AG09309 (cell line): ENCODE measurements around the gene C12orf50.
"Not testable (repeated sequence)": the region's sequence is repeated elsewhere in the genome, so short reads cannot be mapped to it uniquely, and the experiment has no call there.

Experiments
- DNase-seq: peaks from one replicate; pipeline ENCODE4 v3.0.0-alpha.2; 2010; ENCODE audit warnings: low read depth
- H3K4me3 ChIP-seq: 2 replicates; pipeline ENCODE4 v1.5.1; 2011; ENCODE audit warnings: mild to moderate bottlenecking, low read depth, low read length, moderate library complexity; ENCODE audit not compliant: control insufficient read depth
- TF ChIP-seq, protein P1 (sequence below): IDR thresholded peaks from 2 replicates; pipeline ENCODE4 v1.5.1; 2011; ENCODE audit warnings: mild to moderate bottlenecking, low read depth, low read length, inconsistent platforms; ENCODE audit not compliant: insufficient read depth, control insufficient read depth; ENCODE audit errors: missing control alignments

C12orf50 gene

DNA sequence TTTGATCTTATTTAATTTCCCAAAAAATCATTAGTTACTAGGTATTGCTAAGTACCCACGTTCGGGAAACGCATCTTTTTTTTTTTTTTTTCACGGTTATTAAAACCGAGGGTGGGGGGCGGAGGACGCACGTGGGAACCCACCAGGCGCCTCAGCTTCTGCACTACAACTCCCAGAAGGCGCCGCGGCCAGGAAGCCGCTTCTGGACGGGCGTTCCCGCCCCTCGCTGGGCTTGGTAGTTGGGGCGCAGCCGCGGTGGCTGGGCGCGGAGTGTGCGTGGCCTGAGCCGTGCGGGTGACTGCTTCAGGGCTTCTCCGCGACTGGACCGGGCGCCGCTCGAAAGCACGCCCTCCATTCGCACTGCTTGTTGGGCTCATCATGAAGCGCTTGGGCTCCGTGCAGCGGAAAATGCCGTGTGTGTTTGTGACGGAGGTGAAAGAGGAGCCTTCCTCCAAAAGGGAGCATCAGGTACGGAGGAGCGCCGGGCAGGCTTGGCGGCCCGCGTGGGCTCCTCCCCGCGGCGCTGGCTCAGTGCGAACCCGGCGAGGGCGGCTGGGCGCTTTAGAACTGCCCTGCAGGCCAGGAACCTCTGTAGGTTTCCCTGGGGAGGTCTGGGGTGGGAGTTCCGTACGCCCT lies 6.2 kb upstream of the C12orf50 start:
- peak; percentile 28 for DNase-seq
- TF ChIP-seq, protein P1, sequence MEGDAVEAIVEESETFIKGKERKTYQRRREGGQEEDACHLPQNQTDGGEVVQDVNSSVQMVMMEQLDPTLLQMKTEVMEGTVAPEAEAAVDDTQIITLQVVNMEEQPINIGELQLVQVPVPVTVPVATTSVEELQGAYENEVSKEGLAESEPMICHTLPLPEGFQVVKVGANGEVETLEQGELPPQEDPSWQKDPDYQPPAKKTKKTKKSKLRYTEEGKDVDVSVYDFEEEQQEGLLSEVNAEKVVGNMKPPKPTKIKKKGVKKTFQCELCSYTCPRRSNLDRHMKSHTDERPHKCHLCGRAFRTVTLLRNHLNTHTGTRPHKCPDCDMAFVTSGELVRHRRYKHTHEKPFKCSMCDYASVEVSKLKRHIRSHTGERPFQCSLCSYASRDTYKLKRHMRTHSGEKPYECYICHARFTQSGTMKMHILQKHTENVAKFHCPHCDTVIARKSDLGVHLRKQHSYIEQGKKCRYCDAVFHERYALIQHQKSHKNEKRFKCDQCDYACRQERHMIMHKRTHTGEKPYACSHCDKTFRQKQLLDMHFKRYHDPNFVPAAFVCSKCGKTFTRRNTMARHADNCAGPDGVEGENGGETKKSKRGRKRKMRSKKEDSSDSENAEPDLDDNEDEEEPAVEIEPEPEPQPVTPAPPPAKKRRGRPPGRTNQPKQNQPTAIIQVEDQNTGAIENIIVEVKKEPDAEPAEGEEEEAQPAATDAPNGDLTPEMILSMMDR = no peak
- H3K4me3 ChIP-seq = peak overlapping the region; percentile 48

DNA sequence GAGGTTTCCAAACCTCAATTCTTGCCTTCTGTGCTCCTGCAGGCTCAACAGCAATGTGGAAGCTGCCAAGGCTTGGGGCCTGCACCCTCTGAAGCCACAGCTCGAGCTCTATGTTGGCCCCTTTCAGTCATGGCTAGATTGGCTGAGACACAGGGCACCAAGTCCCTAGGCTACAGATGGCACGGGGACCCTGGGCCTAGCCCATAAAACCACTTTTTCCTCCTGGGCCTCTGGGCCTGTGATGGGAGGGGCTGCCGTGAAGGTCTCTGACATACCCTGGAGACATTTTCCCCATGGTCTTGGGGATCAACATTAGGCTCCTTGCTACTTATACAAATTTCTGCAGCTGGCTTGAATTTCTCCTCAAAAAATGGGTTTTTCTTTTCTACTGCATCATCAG lies 2.0 kb upstream of the C12orf50 start:
- H3K4me3 ChIP-seq, DNase-seq: not testable (repeated sequence)

DNA sequence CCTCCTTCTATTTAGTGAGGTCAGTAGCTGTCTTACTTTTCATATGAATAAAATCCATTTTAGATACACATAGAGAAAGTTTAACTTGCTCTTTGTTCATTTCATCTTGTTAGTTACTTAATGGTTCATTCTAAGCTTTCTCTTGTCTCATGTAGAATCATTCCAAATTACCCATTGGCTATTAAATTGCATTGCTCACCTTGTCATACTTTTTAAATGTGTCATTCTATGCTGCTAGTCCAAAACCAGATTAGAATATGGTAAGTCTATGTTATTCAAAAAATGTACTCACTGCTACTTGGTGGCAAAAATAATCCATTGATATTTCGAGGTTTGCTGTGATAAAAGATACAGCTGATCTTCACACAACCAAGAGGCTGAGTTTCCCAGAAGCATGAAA lies 3.0 kb downstream of the C12orf50 start:
- TF ChIP-seq, protein P1 = no peak
- no peak overlapping the region for H3K4me3 ChIP-seq
- no peak for DNase-seq

DNA sequence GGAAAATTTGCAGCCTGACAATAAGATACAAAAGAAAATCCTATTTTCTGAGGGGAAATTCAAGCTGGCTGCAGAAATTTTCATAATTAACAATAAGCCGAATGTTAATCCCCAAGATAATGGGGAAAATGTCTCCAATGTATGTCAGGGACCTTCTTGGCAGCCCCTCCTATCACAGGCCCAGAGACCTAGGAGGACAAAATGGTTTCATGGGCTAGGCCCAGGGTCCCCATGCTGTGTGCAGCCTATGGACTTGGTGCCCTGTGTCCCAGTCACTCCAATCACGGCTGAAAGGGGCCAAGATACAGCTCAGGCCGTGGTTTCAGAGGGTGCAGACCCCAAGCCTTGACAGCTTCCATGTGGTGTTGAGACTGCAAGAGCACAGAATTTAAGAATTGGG lies 11.2 kb downstream of the C12orf50 start:
- TF ChIP-seq, protein P1 = no peak
- no peak overlapping the region for H3K4me3 ChIP-seq
- DNase-seq = no peak

DNA sequence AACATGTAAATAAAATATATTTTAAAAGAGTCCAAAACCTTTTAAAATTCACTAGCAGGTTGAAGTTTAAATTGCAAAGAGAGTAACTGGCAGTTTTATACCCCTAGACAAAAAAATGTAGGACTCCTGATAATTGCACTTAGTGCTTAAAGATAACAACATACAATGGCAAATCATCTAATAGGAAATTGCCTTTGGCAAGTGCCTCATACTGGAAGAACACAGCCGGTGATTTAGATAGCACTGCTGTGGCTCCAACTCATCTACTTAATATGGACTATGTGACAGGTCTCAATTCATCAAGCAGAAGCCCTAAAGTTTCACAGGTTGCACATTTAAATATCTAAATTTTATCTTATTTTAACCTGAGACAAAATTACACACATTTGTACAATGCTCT lies 13.4 kb downstream of the C12orf50 start:
- DNase-seq = no peak
- no peak overlapping the region for H3K4me3 ChIP-seq
- TF ChIP-seq, protein P1 = no peak

DNA sequence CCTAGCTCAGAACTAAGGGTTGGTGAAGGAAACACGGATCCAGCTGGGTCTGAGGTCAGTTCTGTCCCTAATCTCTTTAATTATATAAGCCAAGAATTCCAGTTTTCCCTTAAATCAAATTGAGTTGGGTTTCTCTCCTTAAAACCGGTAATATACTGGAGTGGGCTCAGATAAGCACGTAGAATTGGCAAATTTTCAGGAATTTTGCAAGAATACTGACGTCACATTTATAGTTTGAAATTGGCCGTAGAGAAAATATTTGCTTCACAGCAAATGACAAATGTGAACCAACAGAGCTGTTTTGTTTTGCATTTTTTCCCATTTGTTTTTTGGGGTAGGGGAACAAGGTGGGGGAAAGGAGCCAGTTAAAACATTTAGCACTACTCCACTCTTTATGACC lies 17.4 kb downstream of the C12orf50 start:
- TF ChIP-seq, protein P1 = no peak
- DNase-seq = no peak
- H3K4me3 ChIP-seq = no peak overlapping the region

DNA sequence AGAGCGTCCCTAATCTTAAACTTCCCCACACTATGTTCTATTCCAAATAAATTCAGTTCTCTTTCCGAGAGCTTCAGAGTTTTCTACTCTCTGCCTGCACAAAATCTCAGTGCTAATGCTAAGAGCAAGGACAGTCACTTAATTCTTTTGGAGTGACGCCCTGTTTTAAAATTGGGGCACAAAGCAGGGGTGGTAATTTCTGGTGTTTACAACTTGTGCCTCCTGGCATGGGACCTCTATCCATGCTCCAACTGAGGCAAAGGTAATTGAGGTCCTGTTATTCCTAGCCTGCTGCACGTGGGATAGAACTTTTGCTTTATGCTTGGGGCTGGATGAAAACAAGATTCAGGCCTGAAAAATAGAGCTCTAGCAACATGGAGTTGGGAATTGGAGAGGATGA lies 22.9 kb downstream of the C12orf50 start:
- no peak for DNase-seq
- no peak overlapping the region for H3K4me3 ChIP-seq
- TF ChIP-seq, protein P1 = no peak
